B cell (primary cell): ENCODE data around the gene SLC44A3. TPM values are rescaled to one million over a fixed set of nuclear protein-coding genes. Genes with fewer than 3 reads are reported as not detected.

Experiments
- ATAC-seq: fragments of 200-7000 bp; cut with Tn5 transposase; one replicate; pipeline ENCODE4 v1.10.0; 2021; ENCODE audit warnings: low read depth, mild to moderate bottlenecking, moderate number of reproducible peaks, moderate library complexity
- CTCF ChIA-PET: fragments of 350-600 bp; sonication (Branson Sonifier 250); formaldehyde crosslinking; loops from one replicate; lab custom pipeline; 2021; ENCODE audit warnings: antibody characterized with exemption, inconsistent platforms; lab: Charles Lee
- POLR2A ChIA-PET: fragments of 350-600 bp; sonication (Branson Sonifier 250); formaldehyde crosslinking; loops from one replicate; lab custom pipeline; 2021; ENCODE audit warnings: antibody characterized with exemption; lab: Charles Lee
- DNase-seq: peaks from one replicate; pipeline ENCODE4 v3.0.0; 2013
- H2AFZ ChIP-seq: 2 replicates; pipeline ENCODE4 v1.6.1; 2012; ENCODE audit warnings: mild to moderate bottlenecking, low read depth, low read length; ENCODE audit not compliant: insufficient read depth, poor library complexity, severe bottlenecking
- H3K27ac ChIP-seq, 2 donors: 1 replicate in 1 of 2; 2 replicates in 1 of 2; pipeline ENCODE4 v1.5.1; 2012 to 2013; ENCODE audit warnings: low read length in 2 of 2, mild to moderate bottlenecking in 2 of 2, moderate library complexity in 1 of 2
- H3K27me3 ChIP-seq, 4 experiments: fragments of 200-600 bp in 1 of 4; sonication (generic) in 1 of 4; replicated peaks in 1 of 4; 1 replicate in 2 of 4; 2 replicates in 2 of 4; pipeline versions ENCODE4 v1.6.1 to v1.7.0; 2013 to 2016; ENCODE audit warnings: low read length in 3 of 4, mild to moderate bottlenecking in 2 of 4, mixed read lengths in 1 of 4, moderate library complexity in 1 of 4; ENCODE audit not compliant: insufficient read depth in 4 of 4, control insufficient read depth in 3 of 4; ENCODE audit errors: control extremely low read depth in 1 of 4
- H3K36me3 ChIP-seq, 2 experiments: replicated peaks in 1 of 2; 1 replicate in 1 of 2; 2 replicates in 1 of 2; pipeline versions ENCODE4 v1.6.1 to v1.7.1; 2013; ENCODE audit warnings: low read length in 1 of 2; ENCODE audit not compliant: insufficient read depth in 2 of 2, control insufficient read depth in 1 of 2; ENCODE audit errors: control extremely low read depth in 1 of 2, extremely low read depth in 1 of 2
- H3K4me1 ChIP-seq, 2 donors: fragments of 200-600 bp in 1 of 2; sonication (generic) in 1 of 2; 1 replicate in 1 of 2; 2 replicates in 1 of 2; pipeline versions ENCODE4 v1.5.1 to v1.6.1; 2013 to 2017; ENCODE audit warnings: low read length in 2 of 2; ENCODE audit not compliant: control insufficient read depth in 2 of 2, insufficient read depth in 2 of 2
- H3K4me2 ChIP-seq: replicated peaks from 2 replicates; pipeline ENCODE3; 2012; ENCODE audit warnings: mild to moderate bottlenecking, low read depth, low read length; ENCODE audit not compliant: poor library complexity, severe bottlenecking
- H3K4me3 ChIP-seq, 5 experiments: fragments of 200-600 bp in 1 of 5; sonication (generic) in 1 of 5; 1 replicate in 3 of 5; 2 replicates in 2 of 5; pipeline versions ENCODE4 v1.5.1 to v1.7.0; 2011 to 2016; ENCODE audit warnings: low read length in 4 of 5, mild to moderate bottlenecking in 4 of 5, low read depth in 2 of 5, control low read depth in 1 of 5, moderate library complexity in 1 of 5; ENCODE audit not compliant: insufficient read depth in 1 of 5; ENCODE audit errors: control extremely low read depth in 1 of 5, extremely low read depth in 1 of 5
- H3K79me2 ChIP-seq: fragments of 200-600 bp; sonication (generic); one replicate; pipeline ENCODE4 v1.6.0; 2016; ENCODE audit warnings: low read length; ENCODE audit not compliant: control insufficient read depth, insufficient read depth
- H3K9ac ChIP-seq: fragments of 200-600 bp; sonication (generic); 2 replicates; pipeline ENCODE4 v1.6.1; 2017; ENCODE audit warnings: mild to moderate bottlenecking, low read length, moderate library complexity
- H3K9me3 ChIP-seq, 3 donors: one replicate each; pipeline versions ENCODE4 v1.6.1 to v1.7.1; 2013; ENCODE audit warnings: low read length in 2 of 3; ENCODE audit not compliant: control insufficient read depth in 2 of 3, insufficient read depth in 1 of 3; ENCODE audit errors: control extremely low read depth in 1 of 3
- H4K20me1 ChIP-seq: 2 replicates; pipeline ENCODE4 v1.6.0; 2012; ENCODE audit warnings: mild to moderate bottlenecking, low read length; ENCODE audit not compliant: insufficient read depth, control insufficient read depth, poor library complexity, severe bottlenecking
- H3K27ac Mint-ChIP-seq: one replicate; pipeline ENCODE4 v1.8.0; 2021; ENCODE audit warnings: mixed read lengths
- H3K27me3 Mint-ChIP-seq: one replicate; pipeline ENCODE4 v1.8.0; 2021; ENCODE audit warnings: mixed read lengths
- H3K4me1 Mint-ChIP-seq: one replicate; pipeline ENCODE4 v1.8.0; 2021; ENCODE audit warnings: mixed read lengths
- H3K4me3 Mint-ChIP-seq: one replicate; pipeline ENCODE4 v1.8.0; 2021; ENCODE audit warnings: mixed read lengths
- H3K9me3 Mint-ChIP-seq: one replicate; pipeline ENCODE4 v1.8.0; 2022; ENCODE audit warnings: mixed read lengths; ENCODE audit not compliant: insufficient read depth
- EZH2 ChIP-seq: IDR thresholded peaks from 2 replicates; pipeline ENCODE4 v1.6.1; 2012; ENCODE audit warnings: borderline replicate concordance, low read depth, mild to moderate bottlenecking, moderate library complexity, low read length; ENCODE audit not compliant: insufficient read depth, poor library complexity, severe bottlenecking
- WGBS: methylation state at CpG from one replicate; pipeline ENCODE4 v1.1.5; 2013; ENCODE audit warnings: missing lambda C conversion rate; ENCODE audit not compliant: insufficient coverage; 5-methylcytosine and 5-hydroxymethylcytosine counted together
- intact Hi-C: fragments of 100-400 bp; cut with micrococcal nuclease; formaldehyde crosslinking; loops from one replicate; pipeline ENCODE4 v1.10.0; 2022
- polyA plus RNA-seq: library from polyadenylated mRNA; depleted of rRNA; stranded (reverse); fragments of >200 nt; gene quantifications from 2 replicates; pipeline ENCODE4 v1.2.3, GENCODE V29; 2012
- total RNA-seq, 2 donors: library from RNA; stranded (reverse); fragments of 120-200 nt in 1 of 2; gene quantifications; 1 replicate in 1 of 2; 2 replicates in 1 of 2; pipeline versions ENCODE4 v1.2.3 to v1.2.4, GENCODE V29; 2013 to 2022
- TF ChIP-seq, protein P1 (sequence below): fragments of 200-600 bp; IDR thresholded peaks from one replicate; pipeline ENCODE4 v1.8.0; 2022; ENCODE audit warnings: antibody characterized with exemption, mild to moderate bottlenecking

The SLC44A3 gene
- total and polyA plus RNA-seq, 2 donors (not counting 1 experiment from before 2014, with no cell fraction given), result not detected

DNA sequence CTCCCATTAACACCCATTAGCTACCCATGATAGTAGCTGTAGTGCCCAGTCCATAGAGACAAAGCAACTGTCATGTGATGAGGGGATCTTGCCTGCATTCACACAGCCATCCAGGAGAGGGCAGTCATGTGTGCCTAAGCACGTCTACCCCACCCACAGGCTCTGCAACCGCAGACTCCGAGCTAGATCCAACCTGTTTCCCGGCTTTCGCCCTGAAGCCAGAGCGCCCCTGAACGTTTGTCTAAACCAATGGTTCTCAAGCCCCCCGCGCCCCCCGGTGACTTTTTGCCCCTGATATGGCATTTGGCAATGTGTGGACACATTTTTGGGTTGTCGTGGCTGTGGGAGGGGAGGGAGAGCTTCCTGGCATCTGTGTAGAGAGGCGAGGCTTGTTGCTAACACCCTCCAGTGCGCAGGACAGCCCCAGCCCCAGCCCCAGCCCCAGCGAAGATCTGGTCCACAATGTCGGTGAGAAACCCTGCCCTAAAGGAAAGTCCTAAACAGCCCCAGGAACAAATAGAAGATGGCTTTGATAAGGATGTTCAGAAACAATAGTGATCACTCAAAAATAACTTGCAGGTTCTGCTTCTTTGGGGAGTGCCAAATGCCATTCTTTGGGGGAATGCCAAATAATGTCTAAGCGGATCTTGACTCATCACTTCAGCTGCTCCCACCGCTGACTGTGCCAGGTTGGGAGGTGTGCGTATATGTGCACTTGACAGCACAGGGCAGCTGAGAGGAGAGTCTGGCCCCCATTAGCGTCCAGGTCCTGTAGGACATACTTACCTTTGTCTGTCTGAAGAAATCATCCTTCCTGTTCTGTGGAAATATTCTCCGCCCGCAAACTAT, 34.5 kb downstream of the SLC44A3 start:
- Mint-ChIP-seq H3K4me1 (no peaks in the 10 kb centered on the region), H3K27me3 (peaks cover 4% of the 10 kb centered on the region), H3K4me3 (no peak overlapping the region), H3K9me3 (no peaks in the 10 kb centered on the region), H3K27ac (no peak overlapping the region)
- intact Hi-C loops, result loop anchor here (1.0 kb wide), 3 partner anchors 72 to 380 kb away; partner anchors contain the start of genes ALG14 and RWDD3
- TF ChIP-seq, protein P1, sequence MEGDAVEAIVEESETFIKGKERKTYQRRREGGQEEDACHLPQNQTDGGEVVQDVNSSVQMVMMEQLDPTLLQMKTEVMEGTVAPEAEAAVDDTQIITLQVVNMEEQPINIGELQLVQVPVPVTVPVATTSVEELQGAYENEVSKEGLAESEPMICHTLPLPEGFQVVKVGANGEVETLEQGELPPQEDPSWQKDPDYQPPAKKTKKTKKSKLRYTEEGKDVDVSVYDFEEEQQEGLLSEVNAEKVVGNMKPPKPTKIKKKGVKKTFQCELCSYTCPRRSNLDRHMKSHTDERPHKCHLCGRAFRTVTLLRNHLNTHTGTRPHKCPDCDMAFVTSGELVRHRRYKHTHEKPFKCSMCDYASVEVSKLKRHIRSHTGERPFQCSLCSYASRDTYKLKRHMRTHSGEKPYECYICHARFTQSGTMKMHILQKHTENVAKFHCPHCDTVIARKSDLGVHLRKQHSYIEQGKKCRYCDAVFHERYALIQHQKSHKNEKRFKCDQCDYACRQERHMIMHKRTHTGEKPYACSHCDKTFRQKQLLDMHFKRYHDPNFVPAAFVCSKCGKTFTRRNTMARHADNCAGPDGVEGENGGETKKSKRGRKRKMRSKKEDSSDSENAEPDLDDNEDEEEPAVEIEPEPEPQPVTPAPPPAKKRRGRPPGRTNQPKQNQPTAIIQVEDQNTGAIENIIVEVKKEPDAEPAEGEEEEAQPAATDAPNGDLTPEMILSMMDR, result peak; percentile 83
- no peak for TF ChIP-seq EZH2
- H3K79me2 ChIP-seq, result no peaks in the 10 kb centered on the region
- 26% methylated on average over 15 of the region's 21 CpGs for WGBS
- H3K4me2 ChIP-seq, result peak overlapping the region; percentile 94
- H3K9me3 ChIP-seq, result no peaks in the 10 kb centered on the region
- H3K27me3 ChIP-seq, result peaks cover 0 to 6% (median 2%) of the 10 kb centered on the region in 4 experiments
- DNase-seq (peak; percentile 87), ATAC-seq (peak; percentile 98)
- H3K27ac ChIP-seq, result no peak overlapping the region
- no peaks in the 10 kb centered on the region for H4K20me1 ChIP-seq
- peak overlapping the region in 4 of 5 experiments; percentile 23 to 75 (median 58) for H3K4me3 ChIP-seq
- peaks cover 5 to 6% of the 10 kb centered on the region in 2 donors for H3K4me1 ChIP-seq
- peak overlapping the region; percentile 88 for H2AFZ ChIP-seq
- ChIA-PET CTCF (interaction anchor here (0.5 to 10.6 kb wide), 64 partner anchors 9 to 1892 kb away, joined by 3 to 288 read pairs (median 5); partner anchors contain the start of genes ABCD3, ALG14, CNN3 and RWDD3), POLR2A (interaction anchor here (0.5 to 1.8 kb wide), 6 partner anchors 28 to 976 kb away, joined by 3 to 20 read pairs (median 6); no protein-coding TSS in a partner anchor)
- H3K36me3 ChIP-seq, result no peaks in the 10 kb centered on the region
- H3K9ac ChIP-seq, result peak overlapping the region; percentile 77

DNA sequence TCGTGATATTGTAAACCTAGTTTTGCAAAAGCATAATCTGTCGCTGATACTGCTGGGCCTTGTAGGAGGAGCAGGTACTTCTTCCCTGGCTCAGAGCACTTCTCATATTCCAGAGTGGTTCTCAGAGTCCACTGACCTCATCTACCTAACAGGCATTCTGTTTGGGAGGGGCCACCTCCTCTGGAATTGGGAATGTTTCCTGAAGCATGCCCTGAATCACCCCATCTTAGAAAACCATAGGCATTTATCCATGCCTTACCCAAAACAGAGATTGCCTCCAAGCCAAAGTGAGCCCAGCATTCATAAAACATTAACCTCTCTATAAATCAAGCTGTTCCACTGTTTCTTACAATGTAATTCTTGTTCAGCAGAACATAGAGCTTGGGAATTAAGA, 35.1 kb downstream of the SLC44A3 start:
- no peaks in the 10 kb centered on the region for H3K9me3 Mint-ChIP-seq
- intact Hi-C loops, result no loop called here
- no peaks in the 10 kb centered on the region for H3K9me3 ChIP-seq
- no peak overlapping the region for H3K27ac Mint-ChIP-seq
- H3K4me1 Mint-ChIP-seq, result no peaks in the 10 kb centered on the region
- no peak for ATAC-seq
- H3K27me3 Mint-ChIP-seq, result peaks cover 4% of the 10 kb centered on the region
- no peaks in the 10 kb centered on the region for H3K79me2 ChIP-seq
- ChIA-PET POLR2A (interaction anchor here (1.8 kb wide), 1 partner anchor 188 kb away, joined by 20 read pairs; no protein-coding TSS in a partner anchor), CTCF (interaction anchor here (0.7 to 10.6 kb wide), 31 partner anchors 9 to 867 kb away, joined by 3 to 288 read pairs (median 7); partner anchors contain the start of genes ALG14 and RWDD3)
- no peak overlapping the region for H3K9ac ChIP-seq
- no peak for TF ChIP-seq EZH2
- TF ChIP-seq, protein P1, result no peak
- H3K4me2 ChIP-seq, result no peak overlapping the region
- no peaks in the 10 kb centered on the region for H3K36me3 ChIP-seq
- no peak overlapping the region for H3K27ac ChIP-seq
- H3K4me3 ChIP-seq, result no peak overlapping the region
- H3K4me3 Mint-ChIP-seq, result no peak overlapping the region
- 83% methylated on average over 2 of the region's 2 CpGs for WGBS
- H2AFZ ChIP-seq, result peak overlapping the region; percentile 88
- H3K4me1 ChIP-seq, result peaks cover 5 to 6% of the 10 kb centered on the region in 2 donors
- no peaks in the 10 kb centered on the region for H4K20me1 ChIP-seq
- no peak for DNase-seq
- peaks cover 0 to 8% (median 2%) of the 10 kb centered on the region in 4 experiments for H3K27me3 ChIP-seq
